GOT3 (cell line): Measurements from ENCODE around the gene KLHL30.

ENCODE experiments used
- DNase-seq: peaks from one replicate; lab custom pipeline; 2025; ENCODE audit warnings: mixed read lengths; lab: John Stamatoyannopoulos, UW

The KLHL30 gene

DNA sequence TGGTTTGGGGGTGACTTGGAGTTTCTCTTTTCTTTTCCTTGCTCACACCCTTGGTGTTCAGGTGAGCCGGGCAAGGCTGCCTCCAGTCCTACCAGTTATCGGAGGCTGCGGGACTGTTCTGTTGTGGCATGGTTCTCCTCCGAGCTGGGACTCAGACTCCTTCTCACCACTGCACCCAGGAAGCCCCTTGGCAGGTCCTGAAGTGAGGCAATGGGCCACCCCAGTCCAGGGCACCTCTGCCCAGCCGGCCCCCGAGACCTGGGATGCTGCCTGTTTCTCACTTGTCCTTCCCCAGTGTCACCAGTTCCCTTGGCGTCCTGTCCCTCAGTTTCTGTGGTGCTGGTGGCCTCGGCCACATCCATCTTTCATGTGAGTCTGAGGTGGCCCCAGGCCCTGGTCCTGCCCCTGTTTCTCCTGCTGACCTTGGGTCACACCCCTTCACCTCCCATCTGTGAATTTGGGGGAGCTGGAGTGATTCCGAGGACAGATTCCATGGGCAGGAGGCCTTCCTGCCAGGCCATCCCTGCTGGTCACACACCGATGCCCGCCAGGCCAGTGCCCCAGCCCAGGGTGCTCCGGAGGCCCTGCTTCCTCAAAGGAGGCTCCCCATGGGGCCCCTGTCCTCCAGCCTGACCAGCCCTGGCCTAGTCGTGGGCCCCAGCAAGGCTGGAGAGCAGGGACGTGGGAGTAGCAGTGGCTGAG, 6.6 kb upstream of the KLHL30 start:
- DNase-seq = no peak

DNA sequence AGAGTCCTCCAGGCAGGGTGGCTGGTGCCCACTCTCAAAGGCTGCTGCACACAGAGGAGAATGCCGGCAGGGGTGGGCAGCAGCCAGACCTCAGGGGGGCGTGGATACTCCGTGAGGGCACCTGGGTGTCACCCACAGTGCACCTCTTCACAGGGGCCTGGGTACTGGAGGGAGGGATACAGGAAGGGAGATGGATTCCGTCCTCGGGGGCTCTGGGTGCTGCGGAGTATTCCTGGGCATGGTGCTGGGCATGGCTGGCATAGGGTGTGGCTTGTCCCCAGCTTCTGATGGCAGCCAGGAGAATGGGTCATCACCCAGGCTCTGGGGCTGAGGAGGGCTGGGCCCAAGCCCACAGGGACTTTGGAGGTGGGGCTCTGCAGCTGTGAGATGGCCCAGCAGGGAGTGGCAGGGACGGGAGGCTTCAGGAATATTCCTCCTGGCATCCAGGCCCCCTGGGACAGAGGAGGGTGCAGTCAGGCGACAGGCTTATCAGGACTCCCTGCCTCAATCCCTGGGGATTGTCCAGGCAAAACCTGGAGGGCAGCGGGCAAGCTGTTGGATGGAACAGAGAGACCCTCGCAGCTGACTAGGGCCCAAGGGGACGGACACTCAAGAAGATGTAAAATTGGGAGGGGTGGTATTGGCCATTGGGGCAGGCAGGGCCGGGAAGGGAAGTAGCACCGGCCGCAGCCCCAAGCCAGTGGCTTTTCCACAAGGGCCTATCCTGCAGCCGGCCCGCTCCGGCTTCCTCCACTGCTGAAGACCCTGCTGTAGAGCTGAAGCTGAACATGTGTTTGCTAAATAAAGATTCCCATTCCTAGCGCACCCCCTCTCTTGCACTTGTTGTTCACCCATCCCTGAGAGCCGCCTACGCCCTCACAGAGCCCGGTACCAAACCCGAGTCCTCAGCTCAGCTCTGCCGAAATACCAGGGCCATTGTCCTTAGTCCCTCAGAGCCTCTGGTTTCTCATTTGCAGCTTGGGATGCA, 5.7 kb upstream of the KLHL30 start:
- no peak for DNase-seq

DNA sequence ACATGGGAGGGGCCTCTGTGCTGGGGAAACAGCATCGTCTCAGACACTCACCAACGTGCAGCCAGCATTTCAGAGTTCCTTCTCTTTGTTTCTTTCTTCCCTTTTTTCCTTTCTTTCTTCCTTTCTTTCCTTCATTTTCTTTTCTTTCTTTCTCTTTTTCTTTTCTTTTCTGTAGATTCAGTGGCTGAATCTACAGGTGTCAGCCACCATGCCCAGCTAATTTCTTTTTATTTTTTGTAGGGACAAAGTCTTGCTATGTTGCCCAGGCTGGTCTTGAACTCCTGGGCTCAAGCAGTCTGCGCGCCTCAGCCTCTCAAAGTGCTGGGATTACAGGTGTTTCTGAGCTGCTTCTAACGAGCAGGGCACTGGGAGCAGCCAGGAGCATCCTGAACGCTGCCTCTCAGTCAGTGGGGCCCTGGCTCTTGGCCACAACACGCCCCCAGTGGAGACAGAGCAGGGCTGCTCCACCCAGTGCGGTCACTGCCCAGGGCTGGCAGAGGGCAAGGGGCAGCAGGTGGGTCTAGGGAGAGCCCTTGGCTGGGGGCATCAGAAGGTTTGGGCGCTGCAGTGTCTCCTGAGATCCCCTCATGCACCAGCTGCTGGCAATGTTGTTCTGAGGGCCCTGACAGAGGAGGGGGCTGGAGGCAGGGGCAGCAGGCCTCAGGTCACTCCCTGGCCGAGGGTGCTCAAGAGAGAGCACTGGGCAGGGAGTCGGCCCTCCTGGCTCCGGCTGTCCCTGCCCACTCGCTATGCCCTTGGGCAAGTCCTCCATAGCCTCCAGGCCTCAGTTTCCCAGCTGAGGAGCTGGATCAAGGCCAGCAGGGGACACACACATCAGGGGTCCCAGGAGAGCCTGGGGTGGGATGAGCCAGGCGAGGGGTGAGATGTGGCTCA, 4.7 kb upstream of the KLHL30 start:
- no peak for DNase-seq

DNA sequence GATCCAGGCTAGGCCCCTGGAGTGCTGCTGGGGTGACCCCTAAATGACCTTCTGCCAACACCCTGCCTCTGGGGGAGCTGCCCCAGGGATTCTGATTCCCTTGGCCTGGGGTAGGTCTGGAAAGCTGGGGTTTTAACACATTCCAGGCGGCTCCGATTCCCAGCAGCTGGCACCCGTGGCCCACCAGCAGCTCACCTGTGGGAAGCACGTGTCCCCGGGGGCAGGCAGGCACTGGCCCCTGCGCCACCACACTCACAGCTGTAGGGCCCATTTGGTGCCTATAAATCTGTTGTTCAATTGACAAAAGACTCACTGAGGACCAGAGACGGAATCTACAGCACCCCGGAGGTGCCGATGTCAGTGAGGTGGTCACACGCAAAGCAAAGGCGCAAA, 4.1 kb upstream of the KLHL30 start:
- DNase-seq = no peak

DNA sequence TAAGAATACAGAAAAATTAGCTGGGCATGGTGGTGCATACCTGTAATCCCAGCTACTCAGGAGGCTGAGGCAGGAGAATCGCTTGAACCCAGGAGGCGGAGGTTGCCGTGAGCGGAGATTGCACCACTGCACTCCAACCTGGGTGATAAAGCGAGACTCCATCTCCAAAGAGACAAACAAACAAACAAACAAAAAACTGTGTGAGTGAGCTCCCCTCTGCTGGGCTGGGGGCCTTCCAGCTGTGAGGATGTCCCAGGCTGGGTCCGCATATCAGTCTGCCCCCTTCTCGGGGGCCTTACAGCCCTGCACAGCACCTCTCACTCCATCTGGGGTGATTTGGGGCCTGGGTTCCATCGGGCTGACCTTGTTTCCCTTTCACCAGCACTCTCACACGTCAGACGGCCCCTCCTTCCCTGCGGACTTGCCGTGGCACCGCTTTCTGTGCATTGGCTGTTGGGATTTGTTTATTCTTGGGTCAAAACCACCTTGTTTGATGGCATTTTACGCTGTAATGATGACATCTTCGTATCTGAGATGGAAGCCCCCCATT, 2.8 kb upstream of the KLHL30 start:
- no peak for DNase-seq

DNA sequence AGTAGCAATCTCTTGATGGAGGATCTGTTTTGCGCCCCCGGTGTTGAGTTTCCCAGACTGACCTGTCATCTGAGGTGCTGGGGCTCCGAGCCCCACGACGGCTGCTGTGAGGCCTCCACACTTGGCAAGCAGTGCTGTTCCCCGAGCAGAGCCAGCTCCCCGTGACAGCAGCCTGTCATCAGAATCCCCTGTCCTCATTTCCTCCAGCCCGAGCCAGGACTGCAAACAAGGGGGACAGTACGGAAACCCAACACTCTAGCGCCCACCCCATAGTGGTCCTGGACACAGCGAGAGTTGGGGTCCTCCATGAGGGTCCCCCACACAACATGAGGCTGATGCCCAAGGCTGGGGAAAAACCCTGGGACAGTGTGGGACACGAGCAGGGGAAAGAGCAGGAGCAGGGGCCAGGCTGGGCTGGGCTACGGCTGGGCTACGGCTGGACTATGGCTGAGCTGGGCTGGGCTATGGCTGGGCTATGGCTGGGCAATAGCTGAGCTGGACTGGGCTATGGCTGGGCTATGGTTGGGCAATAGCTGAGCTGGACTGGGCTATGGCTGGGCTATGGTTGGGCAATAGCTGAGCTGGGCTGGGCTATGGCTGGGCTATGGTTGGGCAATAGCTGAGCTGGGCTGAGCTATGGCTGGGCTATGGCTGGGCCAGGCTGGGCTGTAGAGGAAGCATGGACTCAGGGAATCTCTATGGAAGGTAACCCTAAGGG, 1.5 kb upstream of the KLHL30 start:
- peak; percentile 53 for DNase-seq

DNA sequence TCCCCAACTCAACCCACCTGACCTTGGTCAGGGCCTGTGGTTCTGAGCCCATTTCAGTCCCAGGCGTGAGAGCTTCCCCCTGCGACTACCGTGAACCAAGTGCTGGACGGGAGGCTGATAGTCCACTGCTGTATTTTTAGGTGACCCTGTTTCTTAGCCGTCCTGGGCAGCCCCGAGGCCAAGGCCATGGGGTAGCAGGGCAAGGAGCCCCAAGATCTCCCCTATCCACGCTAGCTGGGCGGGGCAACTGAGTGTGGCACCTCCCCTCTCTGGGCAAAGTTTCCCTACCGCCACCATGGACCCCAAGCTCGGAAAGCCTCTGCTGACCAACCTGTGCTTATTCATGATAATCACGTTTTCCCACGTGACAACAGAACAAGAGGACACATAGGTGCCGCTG, 583 bp upstream of the KLHL30 start:
- DNase-seq = no peak

DNA sequence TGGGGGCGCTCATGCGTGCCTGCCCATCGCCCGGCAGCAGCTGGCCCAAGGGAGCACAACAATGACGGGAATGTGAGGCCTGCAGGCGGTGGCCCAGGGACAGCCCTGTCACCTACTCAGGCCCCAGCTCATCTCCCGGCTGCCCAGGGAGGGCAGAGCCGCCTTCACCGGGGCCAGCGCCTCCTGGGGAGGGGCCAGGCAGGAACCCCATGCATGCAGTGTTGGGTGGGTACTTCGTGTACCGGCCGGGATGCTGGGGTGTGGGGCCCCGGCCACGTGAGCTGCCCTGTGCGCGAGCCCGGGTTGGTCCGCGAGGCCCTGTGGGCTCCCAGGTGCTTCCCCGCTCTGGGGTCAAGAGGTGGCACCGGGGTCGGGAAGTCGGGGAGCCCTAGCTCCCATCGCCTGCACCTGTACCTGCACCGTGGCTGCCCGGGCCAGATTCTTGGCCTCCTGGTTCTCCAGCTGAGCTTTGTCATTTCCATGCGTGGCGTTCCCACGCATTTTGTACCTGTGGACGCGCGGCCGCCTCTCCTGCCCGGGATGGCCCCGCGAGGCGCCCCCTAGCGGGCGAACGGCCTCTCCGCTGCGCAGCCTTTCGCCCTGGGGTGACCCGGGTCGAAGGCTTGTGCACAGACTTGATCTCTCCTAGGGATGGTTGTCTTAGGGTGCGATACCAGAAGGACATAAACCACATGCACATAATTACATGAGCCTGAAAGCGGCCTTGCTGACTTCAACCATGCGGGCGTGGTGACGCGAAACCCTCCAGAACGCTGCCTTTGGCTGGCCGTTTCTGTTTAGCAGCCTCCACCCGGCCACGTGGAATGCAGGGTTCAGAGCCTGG, 950 bp downstream of the KLHL30 start:
- DNase-seq = no peak

DNA sequence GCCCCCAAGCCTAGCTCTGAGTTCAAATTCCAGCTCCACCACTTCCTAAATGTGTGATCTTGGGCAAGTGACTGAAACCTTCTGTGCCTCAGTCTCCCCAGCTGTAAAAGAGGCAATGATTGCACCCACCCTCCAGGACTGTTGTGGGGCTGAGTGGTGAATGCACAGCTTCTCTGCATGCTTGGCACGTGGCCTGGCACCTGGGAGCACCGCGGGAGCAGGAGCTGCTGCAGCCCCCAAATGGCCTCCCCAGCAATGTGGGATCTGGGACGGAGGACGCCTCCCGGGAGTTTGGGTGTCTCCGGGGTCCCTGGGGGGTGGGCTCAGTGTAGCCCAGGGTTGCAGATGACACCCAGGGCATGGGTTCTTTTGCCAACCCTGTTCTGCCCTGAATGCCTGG, 1.6 kb downstream of the KLHL30 start:
- no peak for DNase-seq

DNA sequence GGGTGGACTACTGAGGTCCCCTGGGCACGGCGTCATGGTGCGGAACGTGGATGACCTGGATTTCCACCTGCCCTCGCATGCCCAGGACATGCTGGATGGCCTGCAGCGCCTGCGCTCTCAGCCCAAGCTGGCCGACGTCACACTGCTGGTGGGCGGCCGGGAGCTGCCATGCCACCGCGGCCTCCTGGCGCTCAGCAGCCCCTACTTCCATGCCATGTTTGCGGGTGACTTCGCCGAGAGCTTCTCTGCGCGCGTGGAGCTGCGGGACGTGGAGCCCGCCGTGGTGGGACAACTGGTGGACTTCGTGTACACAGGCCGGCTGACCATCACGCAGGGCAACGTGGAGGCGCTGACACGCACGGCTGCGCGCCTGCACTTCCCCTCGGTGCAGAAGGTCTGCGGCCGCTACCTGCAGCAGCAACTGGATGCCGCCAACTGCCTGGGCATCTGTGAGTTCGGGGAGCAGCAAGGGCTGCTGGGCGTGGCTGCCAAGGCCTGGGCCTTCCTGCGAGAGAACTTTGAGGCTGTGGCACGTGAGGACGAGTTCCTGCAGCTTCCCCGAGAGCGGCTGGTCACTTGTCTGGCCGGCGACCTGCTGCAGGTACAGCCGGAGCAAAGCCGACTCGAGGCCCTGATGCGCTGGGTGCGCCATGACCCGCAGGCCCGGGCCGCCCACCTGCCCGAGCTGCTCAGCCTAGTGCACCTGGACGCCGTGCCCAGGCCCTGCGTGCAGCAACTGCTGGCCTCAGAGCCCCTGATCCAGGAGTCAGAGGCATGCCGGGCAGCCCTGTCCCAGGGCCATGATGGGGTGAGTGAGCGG, 2.5 kb downstream of the KLHL30 start:
- no peak for DNase-seq

DNA sequence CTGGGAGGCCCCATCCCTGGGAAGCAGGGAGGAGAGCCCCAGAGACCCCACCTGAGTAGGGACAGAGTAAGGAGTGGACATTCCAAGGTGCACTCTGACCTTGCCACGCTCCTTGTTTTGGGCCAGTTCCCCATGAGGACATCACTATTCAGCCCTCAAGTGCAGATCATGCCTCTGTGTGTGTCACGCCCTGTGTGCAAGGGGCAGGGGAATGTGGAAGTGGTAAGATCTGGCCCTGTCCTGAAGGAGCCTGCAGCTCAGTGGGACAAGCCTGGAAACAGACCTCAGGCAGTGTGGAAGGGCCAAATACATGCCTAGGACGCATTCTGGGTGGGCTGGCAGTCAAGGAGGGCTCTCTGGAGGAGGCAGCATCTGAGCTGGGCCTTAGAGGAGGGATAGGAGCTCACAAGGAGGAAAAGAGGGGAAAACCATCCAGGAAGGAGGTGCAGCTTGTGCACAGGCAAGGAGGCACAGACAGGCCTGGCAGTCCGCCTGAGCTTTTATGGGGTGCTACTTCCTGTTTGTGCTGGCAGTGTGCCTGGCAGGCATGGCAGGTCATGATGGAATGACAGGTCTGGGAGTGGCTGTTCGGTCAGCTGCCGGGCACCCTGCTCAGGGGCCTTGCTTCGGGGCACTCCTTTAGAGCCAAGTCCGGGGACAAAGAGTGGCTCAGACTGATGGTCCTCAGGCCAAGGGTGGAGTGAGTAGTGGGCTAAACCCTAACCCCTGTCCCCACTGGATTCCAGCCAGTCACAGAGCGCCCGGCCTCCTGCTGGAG, 3.3 kb downstream of the KLHL30 start:
- no peak for DNase-seq

DNA sequence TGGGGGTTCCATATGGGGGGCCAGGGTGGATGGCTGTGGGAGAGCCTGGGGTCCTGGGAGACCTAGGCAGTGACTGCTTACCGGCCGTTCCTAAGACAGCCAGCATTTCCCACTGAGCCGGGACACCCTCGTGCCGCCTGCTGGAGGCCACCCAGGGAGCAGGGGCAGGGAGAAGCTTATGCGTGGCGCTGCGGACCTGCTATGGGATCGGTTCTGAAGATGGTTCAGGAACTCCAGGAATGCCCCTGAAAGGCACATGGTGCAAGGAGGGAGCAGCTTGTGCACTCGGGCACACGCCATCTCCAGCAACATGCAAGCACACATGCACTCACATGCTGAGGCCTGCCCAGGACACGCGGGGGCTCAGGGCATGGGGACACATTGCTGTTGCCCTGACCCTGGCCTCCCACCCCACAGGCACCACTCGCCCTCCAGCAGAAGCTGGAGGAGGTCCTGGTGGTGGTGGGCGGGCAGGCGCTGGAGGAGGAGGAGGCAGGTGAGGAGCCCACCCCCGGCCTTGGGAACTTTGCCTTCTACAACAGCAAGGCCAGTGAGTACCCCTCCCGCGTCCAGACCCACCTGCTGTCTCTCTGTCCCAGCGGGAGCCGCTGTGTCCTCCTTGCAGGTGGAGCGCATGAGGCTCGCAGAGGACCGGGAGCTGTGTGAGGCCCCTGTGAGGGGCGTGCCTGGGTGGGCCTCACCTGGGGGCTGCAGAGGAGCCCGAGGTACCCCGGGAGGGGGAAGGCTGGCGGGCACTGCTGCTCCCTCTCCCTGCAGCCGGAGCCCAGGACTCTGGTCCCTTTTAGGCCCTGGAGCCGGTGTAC, 4.1 kb downstream of the KLHL30 start:
- no peak for DNase-seq

DNA sequence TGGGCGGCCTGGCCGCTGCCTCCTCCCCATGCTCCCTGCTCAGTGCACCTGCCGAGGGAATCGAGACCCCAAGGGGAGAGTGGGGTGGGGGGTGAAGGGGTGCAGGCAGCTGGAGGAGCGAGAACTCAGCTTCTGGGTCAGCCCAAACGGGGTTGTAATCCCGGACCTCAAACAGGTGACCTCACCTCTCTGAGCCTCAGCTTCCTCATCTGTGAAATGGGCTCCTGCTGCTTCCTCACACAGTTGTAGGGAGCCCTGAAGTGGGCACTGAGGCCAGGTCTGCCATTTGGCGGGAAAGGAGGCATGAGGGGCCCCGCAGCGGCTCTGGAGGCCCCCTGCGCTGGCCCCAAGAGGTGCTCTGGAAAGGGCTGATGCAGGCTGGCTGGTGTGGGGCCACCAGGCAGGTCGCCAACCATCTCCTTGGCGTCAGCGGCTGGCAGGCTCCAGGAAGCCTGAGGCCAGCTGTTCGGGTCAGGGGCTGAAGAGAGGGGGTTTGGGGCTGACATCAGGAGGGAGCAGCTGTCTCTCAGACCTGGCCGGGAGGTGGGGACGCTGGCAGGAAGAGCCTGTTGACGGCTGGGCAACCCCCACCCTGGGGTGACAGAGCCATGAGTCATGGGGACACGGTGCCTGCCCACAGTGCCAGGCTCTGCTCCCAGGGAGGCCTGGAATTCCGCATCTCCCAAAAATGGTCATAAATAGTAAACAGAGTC, 4.9 kb downstream of the KLHL30 start:
- DNase-seq = peak; percentile 23

DNA sequence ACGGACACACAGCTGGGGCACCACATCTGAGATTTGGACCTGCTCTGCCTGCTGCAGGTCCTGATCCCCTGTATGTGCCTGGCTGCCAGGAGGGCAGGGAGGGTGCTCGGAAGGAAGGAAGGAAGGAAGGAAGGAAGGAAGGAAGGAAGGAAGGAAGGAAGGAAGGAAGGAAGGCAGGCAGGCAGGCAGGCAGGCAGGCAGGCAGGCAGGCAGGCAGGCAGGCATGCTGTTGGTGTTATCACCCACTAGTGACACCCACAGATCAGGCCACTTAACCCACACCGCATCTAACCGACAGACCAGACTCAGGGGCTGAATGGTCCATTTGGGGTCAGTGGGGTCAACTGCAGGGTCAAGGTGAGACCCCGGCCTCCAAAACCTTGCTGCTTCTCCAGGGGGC, 5.8 kb downstream of the KLHL30 start:
- no peak for DNase-seq

DNA sequence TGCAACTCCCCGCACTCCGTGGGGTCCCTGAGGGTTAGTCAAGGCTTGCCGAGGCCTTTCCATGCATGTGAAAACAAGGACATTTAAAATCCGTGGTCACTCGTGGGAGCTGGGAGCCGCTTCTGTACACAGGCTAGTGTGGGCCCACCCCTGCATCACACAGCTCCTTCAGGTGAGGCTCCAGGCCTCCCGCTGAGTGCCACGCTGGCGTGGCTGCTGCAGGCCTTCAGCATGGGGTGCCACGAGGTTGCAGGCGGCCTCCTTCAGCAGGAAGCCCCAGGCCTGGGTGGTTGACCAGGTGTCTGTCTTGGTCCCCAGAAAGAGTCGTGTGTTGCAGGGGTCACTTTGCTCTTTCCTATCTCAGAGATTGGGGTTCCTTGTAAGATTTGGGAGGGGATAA, 6.6 kb downstream of the KLHL30 start:
- DNase-seq = no peak

DNA sequence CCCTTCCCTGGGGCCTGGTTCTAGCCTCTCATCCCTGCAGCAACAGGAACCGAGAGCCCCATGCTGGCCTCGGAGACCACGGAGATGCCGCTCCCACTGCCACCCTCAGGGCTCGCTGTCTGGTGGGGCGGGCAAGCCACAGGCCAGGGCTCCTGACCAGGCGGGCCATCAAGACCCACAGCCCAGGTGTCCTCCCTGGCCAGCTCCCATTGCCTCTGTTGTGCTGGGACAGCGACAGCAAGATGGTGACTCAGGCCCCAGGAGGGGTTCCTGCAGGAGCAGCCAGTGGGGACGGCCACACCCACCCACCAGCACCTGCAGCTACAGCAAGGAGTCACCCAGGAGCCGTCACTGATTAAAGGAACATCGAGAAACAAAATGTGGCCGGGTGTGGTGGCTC, 7.4 kb downstream of the KLHL30 start:
- DNase-seq = no peak

DNA sequence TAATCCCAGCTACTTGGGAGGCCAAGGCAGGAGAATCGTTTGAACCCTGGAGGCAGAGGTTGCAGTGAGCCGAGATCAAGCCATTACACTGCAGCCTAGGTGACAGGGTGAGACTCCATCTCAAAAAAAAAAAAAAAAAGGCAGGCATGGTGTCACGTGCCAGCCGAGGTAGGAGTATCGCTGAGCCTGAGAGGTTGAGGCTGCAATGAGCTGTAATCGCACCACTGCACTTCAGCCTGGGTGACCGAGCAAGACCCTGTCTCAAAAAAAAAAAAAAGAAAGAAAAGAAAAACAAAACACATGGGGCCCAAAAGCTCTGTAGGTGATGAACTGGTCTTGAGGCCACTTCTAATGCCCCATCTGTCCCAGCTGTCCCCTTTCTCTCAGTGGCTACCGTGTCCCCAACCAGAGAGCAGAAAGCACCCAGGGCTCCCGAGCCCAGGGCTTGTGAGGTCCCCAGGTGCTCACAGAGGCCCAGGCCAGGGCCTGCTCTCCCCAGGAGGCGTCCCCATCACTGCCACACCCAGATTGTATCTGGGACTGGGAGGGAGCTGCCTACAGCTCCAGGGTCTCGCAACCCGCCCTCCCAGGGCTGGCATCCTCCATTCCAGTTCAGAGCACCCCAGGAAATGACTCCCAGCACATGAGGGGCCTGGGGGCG, 8.5 kb downstream of the KLHL30 start:
- no peak for DNase-seq
